GM13976 (cell line): ENCODE measurements around the gene LHPP.

Experiments
- DNase-seq: peaks from one replicate; pipeline ENCODE4 v3.0.0; 2012; ENCODE audit warnings: low spot score
- in situ Hi-C: fragments of 300-500 bp; cut with MboI; formaldehyde crosslinking; loops from one replicate; pipeline ENCODE4 v1.12.0; 2022; ENCODE audit warnings: low sequenced_read_pairs, mixed read lengths, inconsistent platforms; ENCODE audit not compliant: unreplicated experiment
- TF ChIP-seq, protein P1 (sequence below): IDR thresholded peaks from 2 replicates; pipeline ENCODE4 v1.5.1; 2012; ENCODE audit warnings: borderline replicate concordance, mild to moderate bottlenecking; ENCODE audit not compliant: insufficient read depth; ENCODE audit errors: extremely low read depth, missing control alignments, control extremely low read depth

Gene LHPP

DNA sequence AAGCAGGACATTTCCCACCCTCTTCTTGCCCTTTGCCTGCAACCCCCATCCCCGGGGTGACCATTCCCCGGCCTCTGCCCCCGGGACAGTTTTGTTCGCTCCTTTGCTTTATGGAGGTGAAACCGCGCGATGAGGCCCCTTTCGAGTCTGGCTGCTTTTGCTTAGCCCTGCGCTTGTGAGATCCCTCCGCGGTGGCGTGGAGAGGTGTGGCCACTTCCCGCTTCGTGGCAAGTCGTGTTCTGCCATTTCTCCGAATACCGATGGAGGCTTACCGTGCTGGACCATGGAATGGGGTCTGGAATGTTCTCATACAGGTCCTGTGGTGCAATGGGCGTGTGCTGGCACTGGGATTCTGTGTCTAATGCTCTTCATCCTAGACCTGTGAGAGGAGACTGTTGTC is 106.7 kb downstream of the LHPP start:
- in situ Hi-C loops = no loop called here
- no peak for DNase-seq
- TF ChIP-seq, protein P1, sequence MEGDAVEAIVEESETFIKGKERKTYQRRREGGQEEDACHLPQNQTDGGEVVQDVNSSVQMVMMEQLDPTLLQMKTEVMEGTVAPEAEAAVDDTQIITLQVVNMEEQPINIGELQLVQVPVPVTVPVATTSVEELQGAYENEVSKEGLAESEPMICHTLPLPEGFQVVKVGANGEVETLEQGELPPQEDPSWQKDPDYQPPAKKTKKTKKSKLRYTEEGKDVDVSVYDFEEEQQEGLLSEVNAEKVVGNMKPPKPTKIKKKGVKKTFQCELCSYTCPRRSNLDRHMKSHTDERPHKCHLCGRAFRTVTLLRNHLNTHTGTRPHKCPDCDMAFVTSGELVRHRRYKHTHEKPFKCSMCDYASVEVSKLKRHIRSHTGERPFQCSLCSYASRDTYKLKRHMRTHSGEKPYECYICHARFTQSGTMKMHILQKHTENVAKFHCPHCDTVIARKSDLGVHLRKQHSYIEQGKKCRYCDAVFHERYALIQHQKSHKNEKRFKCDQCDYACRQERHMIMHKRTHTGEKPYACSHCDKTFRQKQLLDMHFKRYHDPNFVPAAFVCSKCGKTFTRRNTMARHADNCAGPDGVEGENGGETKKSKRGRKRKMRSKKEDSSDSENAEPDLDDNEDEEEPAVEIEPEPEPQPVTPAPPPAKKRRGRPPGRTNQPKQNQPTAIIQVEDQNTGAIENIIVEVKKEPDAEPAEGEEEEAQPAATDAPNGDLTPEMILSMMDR = no peak

DNA sequence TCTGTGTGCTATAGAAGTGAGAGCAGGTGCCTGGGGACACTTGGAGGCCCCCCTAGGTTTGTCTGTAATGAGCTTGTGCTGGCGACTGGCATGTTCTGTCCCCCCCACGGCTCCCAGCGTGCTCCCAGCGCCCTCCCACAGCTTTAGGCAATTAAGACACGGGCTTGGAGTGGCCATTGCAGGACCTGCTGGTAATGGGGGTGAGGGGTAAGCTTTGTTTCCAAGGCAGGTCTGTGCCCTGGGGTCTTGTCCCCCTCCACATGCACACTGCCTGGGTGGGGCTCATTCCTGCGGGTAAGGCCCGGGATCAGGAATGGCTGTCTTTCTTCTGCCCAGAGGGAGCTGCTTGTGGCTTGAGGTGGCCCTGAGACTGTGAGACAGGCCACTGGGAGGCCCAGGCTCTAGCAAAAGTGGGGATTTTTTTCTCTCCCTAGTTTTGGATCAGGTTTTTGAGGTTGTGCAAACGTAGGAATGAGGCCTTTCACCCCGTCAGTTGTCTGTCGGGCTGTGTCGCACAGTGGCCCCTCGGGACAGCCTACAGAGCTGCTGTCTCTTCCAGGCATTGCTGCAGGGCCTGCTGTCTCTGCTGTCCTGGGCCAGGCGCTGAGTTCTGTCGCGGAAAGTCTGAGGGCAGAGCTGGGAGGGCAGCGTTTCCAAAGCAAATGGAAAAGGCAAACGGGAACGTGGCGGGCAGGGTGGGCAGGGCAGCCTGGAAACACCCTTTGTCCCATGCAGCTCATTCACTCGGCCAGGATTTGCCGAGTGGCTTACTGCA is 107.4 kb downstream of the LHPP start:
- TF ChIP-seq, protein P1 = no peak
- no peak for DNase-seq
- in situ Hi-C loops = no loop called here

DNA sequence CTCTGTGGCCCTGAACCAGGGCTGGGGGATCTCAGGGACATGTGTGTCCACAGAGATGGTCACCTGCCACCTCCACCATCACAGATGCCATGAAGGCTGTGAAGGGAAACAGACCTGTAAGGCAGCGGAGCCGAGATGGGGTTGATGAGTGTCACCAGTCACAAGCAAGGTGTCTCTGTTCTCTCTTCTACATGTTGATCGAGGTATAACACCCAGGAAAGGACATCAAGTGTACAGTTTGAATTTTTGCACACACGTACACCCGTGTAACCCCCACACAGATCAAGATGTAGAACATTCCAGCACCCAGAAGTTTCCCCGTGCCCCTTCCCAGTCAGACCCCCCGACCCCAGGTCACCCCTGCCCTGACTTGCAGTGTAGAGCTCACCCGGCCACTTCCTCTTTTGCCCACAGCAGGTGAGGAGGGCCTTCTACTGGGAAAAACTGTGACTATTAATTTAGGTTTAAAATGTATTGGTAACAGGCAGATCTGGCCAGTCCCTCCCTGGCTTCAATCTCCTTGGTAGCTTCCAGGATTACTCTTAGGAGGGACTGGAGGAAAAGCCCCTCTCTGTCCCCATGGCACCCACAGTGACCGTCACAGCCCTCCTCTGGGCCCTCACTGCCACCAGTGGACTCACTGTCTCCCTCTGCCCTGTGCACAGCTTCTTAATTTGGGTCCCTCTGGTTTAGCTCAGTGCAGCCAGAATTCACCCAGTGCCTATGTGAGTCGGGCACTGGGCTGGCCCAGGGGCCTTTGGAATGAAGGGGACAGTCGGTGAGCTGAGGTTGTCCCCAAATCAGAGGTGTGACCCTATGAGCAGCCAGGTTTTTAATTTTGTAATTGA is 108.2 kb downstream of the LHPP start:
- DNase-seq = no peak
- in situ Hi-C loops = no loop called here
- TF ChIP-seq, protein P1 = no peak

DNA sequence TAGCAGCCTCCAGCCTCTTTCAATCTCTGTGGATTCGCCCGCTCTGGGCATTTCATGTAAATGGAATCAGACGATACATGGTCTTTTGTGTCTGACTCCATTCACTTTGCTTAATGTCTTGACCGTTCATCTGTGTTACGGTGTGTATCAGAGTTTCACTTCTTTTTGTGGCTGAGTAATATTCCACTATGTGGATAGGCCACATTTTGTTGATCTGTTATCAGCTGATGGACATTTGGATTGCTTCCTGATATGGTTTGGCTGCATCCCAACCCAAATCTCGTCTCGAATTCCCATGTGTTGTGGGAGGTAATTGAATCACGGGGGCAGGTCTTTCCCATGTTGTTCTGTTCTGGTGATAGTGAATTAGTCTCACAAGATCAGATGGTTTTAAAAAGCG is 109.0 kb downstream of the LHPP start:
- TF ChIP-seq, protein P1 = no peak
- in situ Hi-C loops = no loop called here
- no peak for DNase-seq

DNA sequence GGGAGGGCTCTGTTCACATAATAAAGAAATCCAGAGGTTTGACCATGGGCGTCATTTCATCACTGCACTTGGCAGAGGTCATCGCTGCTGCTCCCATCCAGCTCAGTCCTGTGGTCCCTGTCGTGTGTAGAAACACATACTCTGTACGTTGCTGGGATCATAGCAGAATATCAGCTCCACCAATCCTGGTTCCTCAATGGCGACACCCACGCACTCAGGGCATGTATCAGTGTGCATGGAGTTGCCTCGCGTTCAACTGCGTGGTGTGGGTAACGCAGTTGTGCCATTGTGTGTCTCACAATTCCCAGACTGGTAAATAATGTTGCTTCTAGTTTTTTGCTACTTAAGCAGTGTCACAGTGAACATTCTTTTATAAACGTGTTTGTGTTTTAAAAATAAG is 111.1 kb downstream of the LHPP start:
- in situ Hi-C loops = no loop called here
- no peak for DNase-seq
- TF ChIP-seq, protein P1 = no peak

DNA sequence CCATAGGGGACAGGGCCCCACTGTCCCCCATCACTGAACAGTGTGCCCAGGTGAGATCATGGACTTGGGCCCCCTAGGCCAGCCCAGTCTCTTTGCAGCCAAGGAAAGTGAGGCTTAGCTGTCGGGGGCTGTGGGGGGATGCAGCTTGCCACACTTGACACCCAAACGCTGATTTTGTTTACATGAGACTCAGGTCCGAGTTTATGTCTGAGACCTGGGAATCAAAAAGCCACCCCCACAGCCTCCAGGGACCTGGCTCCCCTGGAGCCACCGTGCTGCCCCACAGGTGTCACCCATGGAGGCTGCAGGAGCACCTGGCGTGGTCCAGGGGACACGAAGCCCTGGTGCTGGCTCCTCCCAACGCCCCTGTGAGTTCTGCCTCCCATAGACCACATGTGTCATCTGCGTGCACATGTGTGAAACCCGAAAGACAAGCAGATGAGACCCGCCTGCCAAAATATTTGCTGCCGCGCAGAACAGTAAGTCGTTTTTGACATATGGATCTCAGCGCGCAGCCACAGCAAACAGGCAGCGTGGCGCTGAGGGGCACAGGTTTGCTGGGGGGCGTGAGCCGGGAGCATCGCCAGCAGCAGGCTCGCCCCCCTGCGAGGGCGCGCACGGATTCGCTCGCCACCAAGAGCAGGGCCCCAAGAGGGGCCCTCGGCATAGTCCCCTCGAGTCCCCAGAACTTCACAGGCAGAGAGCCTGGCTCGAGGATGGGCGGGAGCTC is 112.3 kb downstream of the LHPP start:
- no peak for DNase-seq
- TF ChIP-seq, protein P1 = no peak
- in situ Hi-C loops = no loop called here
